GM18508 (cell line): Measurements from ENCODE around the gene SYCE1.
"Not testable (repeated sequence)": the region's sequence is repeated elsewhere in the genome, so short reads cannot be mapped to it uniquely, and the experiment has no call there.

ENCODE experiments used
- ATAC-seq: cut with Tn5 transposase; IDR thresholded peaks from one replicate; pipeline ENCODE4 v1.9.1; 2021; ENCODE audit warnings: moderate number of reproducible peaks; ENCODE audit not compliant: insufficient read depth, unreplicated experiment

Gene SYCE1

GRCh38 chr10:133565441-133566294, at the start of gene SYCE1:
Gene SYCE1 (minus strand): TSS chr10:133565583. CDS start chr10:133565529, 54 bp downstream.
- ATAC-seq, result no peak

GRCh38 chr10:133614830-133615580, 49.6 kb upstream of the SYCE1 start:
- ATAC-seq, result no peak

- ATAC-seq, result no peak
Observed at GRCh38 chr10:133613699-133614098, 48.3 kb upstream of the SYCE1 start.

GRCh38 chr10:133611079-133611478, 45.7 kb upstream of the SYCE1 start:
- ATAC-seq, result no peak

GRCh38 chr10:133608855-133609254, 43.5 kb upstream of the SYCE1 start:
- ATAC-seq, result no peak

GRCh38 chr10:133603434-133603833, 38.1 kb upstream of the SYCE1 start:
- ATAC-seq, result not testable (repeated sequence)

- no peak for ATAC-seq
Observed at GRCh38 chr10:133600657-133601056, 35.3 kb upstream of the SYCE1 start.

GRCh38 chr10:133599869-133600268, 34.5 kb upstream of the SYCE1 start:
- not testable (repeated sequence) for ATAC-seq

GRCh38 chr10:133592716-133593115, 27.3 kb upstream of the SYCE1 start:
- no peak for ATAC-seq

GRCh38 chr10:133590970-133591359, 25.6 kb upstream of the SYCE1 start:
- no peak for ATAC-seq

GRCh38 chr10:133590226-133590969, 25.0 kb upstream of the SYCE1 start:
- ATAC-seq, result no peak

GRCh38 chr10:133577037-133577436, 11.7 kb upstream of the SYCE1 start:
- not testable (repeated sequence) for ATAC-seq

GRCh38 chr10:133573460-133573859, 8.1 kb upstream of the SYCE1 start:
- ATAC-seq, result not testable (repeated sequence)

GRCh38 chr10:133572055-133572454, 6.7 kb upstream of the SYCE1 start:
- ATAC-seq, result not testable (repeated sequence)

- not testable (repeated sequence) for ATAC-seq
Observed at GRCh38 chr10:133569801-133570200, 4.4 kb upstream of the SYCE1 start.

- not testable (repeated sequence) for ATAC-seq
Observed at GRCh38 chr10:133568831-133569527, 3.6 kb upstream of the SYCE1 start.

GRCh38 chr10:133568287-133568614, 2.9 kb upstream of the SYCE1 start:
- ATAC-seq, result no peak

- ATAC-seq, result no peak
Observed at GRCh38 chr10:133567609-133568286, 2.4 kb upstream of the SYCE1 start.

- no peak for ATAC-seq
Observed at GRCh38 chr10:133567119-133567518, 1.7 kb upstream of the SYCE1 start.

GRCh38 chr10:133564816-133565215, 567 bp downstream of the SYCE1 start:
- no peak for ATAC-seq
